ENCODE measurements around the gene KAT2A.

- no peak for TF ChIP-seq EZH2 (IDR thresholded peaks at IDR 0.05)
- no peak for TF ChIP-seq POLR2AphosphoS5 (IDR thresholded peaks at IDR 0.05; ENCODE audit: borderline replicate concordance, low read depth, low read length)
These were observed 4.4 kb upstream of the KAT2A start for GRCh38 chr17:42125565-42125964.

Data from SK-N-MC (cell line).